Stimulated activated CD8-positive, alpha-beta memory T cell treated with anti-CD3 and anti-CD28 coated beads, Interleukin-12 subunit alpha, Interleukin-12 subunit beta, amount 100 ng/mL, for 24 hours (primary cell): ENCODE data around the gene NTNG2.

Source experiments
- DNase-seq: peaks from one replicate; pipeline ENCODE4 v3.0.0-alpha.2; 2020; ENCODE audit errors: extremely low read depth

The NTNG2 gene

DNA sequence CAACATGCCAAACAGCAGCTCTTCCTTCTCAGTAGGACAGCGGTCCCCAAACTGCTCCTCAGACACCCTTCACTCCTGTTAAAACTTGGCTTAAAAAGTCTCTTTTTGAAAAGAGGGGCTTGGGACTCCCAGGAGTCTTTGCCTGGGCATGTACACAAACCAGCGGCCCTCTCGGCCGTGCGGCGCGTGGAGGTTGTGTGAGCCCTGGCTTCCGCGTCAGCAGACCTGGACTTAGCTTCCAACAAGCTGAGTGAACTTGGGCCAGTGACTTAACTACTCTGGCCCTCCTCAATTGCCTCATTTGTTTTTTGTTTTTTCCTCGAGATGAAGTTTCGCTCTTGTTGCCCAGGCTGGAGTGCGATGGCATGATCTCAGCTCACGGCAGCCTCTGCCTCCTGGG lies 15.3 kb upstream of the NTNG2 start:
- no peak for DNase-seq

DNA sequence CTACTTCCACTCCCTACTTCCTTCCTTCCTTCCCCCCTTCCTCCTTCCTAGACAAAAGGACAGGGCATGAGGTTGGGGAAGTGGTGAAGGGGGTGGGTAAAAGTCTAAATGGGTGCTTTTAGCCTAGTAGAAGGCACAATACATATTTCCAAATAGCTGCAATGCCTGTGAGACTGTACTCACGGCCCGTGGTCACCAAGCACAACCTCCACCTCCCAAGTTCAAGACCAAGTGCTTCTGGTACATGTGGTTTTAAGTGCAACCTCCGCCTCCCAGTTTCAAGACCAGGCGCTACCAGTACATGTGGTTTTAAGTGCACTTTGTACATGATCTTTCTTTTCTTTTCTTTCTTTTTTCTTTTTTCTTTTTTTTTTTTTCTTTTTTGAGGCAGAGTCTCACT lies 14.5 kb upstream of the NTNG2 start:
- DNase-seq, result no peak

DNA sequence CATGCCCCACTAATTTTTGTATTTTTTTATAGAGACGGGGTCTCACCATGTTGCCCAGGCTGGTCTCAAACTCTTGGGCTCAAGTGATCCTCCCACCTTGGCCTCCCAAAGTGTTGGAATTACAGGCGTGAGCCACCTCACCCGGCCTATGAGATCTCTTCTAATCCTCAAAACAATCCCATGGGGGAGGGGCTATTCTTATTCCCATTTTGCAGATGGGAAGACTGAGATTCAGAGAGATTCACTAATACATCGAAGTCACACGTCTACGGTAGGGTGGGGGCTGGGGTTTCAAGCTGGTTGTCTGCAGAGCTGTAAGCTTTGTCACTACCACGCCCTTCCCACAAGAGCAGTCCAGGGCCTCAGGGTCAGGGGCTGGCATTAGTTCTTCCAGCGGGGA lies 14.0 kb upstream of the NTNG2 start:
- no peak for DNase-seq

DNA sequence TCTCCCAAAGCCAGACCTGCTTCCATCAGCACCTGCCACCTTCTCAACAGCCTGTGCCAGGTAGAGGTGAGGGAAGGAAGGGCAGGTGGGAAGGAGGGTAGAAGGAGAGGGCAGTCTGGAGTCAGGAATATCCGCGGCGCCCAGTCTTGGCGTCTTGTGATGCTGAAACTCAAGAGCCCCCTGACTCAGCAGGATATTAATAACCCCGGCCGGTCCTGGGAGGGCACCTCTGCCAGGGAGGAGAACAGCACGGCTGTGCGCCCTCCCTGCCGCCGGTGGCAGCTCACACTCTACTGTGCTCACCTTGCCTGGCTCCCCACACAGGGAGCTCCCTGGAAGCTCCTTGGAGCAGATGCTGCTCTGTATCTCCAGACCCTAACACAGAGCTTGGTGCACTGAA lies 11.6 kb upstream of the NTNG2 start:
- DNase-seq, result no peak

DNA sequence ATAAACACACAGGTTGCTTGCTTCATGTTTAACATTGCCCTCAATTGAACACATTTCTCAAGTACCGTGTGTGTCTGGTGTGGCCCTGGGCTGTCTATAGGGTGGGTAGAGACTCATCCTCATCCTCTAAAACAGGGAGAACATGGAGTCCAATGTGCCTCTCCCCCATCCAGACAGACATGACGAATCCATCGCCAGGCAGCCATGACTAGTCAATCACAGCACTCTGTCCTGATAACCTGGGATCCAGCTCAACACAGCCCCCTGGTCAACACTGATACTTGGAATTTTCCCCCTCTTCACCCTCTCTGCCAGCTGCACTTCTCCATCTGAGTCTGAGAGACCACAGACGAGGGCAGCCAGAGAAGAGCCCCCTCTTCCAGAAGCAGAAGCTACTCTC lies 10.7 kb upstream of the NTNG2 start:
- DNase-seq, result no peak

DNA sequence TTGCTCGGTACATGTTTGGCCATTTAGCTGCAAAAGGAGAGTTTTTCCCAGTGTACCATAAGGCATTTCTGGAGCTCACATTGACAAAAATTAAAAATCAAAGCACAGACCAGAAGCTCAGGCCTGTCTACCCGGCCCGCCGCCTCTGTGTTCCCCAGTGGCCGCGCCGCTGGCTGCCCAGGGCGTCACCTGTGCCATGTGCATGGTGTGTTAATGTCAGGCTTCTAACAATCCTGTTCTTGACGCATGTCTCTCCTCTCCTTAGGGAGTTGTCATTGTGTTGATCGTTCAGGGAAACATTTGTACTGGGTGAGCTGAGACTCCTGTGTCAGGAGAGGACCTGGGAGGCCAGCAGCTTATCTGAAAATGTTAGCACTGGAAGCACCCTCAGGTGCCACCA lies 9.6 kb upstream of the NTNG2 start:
- no peak for DNase-seq

DNA sequence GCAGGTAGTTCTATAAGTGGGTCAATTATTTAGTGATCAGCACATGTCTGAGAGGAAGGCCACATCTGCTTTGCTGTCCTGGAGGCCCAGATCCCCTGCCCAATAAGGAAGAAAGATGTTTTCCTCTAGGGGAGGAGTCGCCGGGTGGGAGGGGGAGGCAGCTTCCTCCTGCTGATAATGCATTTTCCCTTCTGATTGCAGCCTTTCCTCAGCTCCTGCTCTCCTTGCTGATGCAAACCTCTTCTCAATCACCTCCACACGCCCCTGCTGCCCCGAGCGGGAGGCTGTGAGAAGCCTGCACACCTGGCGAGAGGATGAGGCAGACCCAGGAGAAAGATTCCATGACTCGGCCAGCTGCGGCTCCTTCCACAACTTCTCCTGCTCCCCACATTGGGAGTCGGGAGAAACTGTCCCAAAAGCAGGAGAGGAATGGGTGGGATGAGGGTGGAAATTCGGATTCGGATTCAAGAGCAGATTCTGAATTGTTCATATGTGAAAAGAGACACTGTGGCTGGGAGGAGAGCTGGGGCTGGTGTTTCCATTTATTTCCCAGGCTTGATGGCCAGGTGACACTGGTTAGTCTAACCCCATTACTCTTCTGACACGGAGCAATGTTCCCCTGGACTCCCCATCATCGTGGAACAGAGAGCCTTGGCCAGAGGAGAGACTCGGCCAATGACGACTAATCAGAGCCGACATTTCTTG lies 6.8 kb upstream of the NTNG2 start:
- DNase-seq, result no peak

DNA sequence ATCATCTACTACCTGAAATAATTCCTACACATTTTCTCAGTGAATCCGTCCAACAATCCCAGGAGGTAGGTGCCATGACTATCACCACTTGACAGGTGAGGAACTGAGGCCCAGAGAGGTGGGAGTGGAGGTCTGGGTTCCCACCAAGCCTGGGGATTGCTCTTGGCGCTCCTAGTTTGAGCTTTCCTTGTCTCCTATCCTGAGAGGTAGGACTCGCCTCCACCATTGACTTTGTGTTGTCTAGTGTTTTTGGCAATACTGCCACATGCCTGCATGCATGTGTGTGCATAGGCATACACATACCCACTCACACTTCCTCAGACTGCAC lies 6.3 kb upstream of the NTNG2 start:
- no peak for DNase-seq

DNA sequence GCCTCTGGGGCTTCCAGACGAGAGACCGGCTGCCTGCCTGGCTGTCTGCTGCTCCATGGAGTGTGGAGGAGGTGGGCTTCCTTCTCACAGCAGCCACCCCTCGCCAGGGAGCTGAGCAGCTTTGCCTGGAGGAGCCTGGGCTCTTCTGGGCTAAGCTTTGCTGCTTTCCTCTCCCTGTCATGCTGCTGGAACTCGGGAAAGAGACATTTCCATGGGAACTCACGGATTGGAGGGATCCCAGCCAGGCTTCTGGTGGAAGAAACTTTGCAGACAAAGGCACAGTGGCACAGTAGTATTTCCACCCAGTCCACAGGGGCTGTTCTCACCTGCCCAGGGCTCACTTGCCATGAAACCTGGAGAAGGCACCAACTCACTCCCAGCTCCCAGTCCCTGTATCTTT lies 5.6 kb upstream of the NTNG2 start:
- no peak for DNase-seq

DNA sequence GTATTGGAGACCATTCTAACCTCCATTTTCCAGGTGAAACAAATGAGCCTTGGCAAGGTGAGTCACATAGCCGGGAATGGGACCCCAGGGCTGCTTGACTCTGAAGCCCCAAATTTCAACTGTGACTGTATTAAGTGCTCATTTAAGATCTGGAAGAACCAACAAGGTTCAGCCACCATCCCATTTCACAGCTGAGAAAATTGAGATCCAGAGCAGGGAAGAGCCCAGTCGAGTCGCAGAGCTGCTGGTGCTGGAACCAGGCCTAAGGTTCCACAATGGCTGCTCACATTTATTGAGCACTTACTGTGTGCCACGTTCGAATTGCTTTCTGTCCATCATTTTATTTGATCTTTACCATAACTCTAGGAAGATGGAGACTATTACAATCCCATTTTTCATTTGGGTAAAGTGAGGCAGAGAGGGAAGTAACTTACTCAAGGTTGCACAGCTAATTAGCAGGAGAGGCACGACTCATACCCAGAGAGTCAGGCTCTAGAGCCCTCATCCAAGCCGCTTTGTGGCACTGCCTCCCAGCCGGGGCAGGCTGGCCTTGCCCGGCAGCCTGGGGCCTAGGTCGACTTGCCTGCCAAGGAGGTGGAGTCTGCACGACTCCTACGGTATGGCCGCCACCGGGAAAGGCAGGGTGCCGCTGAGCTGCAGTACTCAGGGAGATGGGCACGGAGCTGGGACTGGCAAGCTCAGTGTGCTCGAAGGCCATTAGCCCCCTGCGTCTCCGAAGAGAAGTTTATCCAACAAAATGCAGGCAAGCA lies 4.3 kb upstream of the NTNG2 start:
- DNase-seq, result no peak

DNA sequence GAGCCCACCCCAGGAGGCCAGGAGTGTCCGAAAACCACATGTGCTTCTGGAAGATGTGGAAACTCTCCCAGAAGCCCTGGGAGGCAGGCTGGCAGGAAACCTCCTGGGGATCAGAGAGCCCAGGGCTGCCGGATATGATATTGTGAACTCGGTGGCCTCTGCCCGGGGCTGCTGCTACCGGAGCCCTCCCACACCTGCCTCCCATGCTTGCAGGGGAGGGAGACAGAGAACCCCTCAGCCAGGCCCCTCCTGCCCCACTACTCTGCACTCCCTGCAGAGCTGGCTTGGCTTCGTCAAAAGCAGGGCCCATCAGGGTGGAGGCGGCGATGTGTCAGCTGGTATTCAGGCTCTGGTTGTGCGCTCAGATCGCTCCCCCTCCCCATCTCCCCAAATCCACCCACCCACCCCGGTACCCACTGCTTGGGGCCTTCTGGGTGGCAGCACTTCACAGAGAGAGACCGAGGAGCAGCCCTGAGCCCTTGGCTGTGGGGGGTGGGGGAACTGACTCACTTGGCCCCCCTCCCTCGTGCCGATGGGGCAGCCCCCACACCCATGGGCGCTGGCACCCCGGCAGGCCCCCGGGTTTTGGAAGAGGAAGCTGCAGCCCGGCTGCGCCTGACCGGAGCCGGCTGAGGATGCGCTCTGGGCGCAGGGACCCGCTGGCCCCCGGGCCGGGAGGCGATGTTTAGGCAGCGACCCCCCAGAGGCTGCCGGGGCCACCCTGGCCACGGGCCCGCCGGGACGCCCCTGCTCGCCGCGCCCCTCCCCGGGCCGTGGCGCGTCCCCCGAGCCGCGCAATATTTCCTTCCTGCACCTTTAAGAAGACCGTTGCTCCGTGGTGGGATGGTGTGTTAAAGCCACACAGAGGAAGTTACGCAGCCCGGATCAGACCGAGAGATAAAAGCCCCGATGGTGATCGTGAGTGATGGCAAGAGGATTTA lies 786 bp upstream of the NTNG2 start:
- peak; percentile 28 for DNase-seq

DNA sequence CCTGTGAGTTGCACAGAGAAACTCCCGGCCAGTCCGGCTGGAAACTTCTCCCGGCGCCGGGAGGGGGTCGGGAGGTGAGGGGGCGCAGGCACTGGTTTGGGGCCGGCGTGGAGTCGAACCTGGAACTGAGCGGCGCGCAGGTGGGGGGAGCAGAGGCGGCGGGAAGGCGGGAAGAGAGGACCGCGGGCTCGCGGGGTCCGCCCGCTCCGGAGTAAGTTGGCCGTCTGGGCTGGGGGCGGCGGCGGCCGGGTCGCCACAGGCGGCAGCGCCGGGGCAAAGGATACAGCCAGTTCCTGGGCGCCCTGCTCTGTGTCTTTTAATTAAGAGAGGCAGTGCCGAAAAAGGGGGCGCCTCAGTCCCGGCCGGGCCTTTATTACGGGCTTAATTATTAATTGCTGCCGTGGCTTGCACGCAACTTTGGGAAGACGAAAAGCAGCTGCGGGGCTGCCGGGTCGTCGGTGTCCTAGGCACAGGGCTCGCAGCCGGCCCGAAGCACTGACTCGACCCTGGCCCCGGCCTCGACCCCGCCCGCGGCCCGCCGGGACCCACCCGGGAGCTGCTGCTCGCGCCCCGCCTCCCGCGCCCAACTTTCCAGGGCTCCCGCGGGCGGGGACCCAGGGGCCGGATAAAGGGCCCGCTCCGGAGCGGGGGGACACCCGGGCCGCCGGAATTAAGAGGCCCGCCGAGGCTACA lies 1.1 kb downstream of the NTNG2 start:
- no peak for DNase-seq

DNA sequence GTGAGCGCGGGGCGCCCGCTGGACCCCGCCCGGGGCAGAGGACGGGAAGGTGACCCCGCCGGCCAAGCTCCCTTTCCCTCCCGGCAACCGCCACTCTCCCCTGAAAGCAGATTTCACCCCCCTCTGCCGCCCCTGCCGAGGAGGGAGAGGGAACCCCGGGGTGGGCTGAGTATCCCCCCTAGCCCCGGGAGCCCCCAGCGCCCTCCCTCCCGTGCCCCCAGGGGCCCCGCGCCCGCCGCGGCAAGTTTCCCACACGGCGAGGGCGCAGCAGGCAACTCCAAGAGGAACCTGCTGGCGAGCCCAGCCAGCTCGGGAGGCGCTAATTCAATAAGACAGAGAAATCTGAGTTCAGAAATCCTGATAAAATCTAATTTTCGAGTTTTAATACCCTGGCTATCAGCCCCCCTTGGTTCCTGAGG lies 1.6 kb downstream of the NTNG2 start:
- no peak for DNase-seq

DNA sequence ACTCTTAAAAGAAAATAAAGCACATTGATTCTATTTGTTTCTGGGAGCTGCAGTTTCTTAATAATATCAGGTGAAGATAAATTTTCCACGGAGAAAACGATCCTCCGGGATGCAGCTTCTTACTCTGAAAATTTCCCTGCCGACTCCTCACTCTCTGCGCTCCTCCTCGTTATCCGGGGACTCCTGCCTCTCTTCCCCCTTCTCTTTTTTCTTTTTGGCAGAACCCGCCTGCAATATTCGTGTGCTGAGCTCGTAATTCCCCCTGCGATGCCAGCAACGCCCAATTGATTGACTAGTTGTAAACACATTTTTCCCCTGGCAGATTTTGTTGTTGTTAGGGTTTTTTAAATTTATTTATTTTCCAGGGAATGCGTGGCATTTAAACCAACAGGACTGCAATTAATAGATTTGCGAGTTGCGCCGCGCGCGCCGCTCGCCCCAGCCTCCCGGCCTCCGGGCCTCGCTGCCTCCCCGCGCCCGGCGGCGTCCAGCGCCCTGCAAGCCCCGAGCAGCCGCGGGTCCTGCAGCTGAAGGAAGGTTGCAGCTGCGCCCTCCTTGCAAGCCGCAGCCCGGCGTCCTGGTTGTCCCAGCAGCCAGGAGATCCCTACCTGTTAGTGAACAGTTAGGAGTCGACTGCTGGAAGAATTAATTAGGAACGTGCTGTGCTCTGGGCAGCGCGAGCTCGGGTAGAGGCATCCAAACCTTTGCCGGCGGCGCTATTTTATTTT lies 2.2 kb downstream of the NTNG2 start:
- DNase-seq, result no peak

DNA sequence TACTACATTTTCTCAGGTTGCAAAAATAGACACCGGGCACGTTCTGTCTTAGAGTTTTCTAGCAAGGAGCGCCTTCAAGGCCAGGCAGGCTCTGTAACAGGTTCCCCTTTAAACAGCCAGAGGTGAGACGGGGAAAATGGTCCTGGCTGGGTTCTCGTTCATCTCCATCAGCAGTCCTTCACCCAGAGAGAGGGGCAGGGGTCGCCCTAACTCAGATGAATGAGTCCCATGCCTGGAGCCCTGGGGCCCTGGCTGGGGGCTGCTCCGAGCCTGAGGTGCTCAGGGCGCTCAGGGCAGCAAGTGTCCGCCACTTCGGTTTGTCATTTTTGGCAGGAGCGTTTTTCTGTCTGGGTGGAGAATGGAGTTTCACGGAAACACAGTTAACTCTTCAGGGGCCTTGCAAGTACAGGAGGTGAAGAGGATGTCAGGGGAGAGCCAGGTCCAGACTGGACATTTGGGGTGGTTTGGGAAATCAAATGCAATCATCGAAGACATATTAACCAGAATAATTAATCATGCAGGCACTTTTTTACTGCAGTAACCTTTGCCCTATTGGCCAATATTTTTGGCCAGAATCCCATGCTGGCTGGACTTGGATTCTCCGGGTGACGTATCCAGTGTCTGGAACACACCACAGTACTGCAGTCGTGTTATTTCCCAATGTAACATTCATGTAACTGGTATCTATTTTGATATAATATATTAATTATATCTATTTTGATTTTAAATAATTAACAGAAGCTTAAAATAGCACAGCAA lies 2.9 kb downstream of the NTNG2 start:
- DNase-seq, result no peak

DNA sequence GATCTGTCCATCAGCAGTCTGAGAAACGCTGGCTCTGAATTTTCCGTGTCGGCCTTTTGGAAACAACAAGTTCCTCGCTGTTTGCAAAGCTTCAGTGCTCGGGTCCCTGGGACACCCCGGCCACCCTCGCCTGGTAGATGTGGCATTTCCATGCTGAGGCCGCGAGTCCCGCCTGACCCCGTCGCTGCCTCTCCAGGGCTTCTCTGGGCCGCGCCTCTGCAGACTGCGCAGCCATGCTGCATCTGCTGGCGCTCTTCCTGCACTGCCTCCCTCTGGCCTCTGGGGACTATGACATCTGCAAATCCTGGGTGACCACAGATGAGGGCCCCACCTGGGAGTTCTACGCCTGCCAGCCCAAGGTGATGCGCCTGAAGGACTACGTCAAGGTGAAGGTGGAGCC lies 4.7 kb downstream of the NTNG2 start:
- no peak for DNase-seq

DNA sequence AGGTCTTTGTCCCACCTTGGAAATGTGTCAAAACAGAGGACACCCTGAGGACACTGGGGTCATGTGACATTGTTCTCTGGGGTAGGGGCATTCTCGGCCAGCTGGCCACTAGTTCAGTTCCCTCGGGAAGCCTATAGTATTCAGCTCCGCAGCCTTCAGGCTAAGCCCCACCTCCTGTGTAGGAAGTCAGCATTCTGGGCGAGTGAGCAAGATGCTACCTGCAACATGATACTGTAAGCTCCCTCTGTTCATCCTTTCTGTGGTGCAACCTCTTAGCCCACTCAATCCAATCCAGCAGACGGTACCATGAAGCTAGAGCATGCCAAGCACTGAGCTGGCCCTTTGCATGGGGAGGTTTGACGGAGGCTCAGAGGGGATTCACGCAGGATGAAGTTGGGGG lies 5.3 kb downstream of the NTNG2 start:
- DNase-seq, result no peak

DNA sequence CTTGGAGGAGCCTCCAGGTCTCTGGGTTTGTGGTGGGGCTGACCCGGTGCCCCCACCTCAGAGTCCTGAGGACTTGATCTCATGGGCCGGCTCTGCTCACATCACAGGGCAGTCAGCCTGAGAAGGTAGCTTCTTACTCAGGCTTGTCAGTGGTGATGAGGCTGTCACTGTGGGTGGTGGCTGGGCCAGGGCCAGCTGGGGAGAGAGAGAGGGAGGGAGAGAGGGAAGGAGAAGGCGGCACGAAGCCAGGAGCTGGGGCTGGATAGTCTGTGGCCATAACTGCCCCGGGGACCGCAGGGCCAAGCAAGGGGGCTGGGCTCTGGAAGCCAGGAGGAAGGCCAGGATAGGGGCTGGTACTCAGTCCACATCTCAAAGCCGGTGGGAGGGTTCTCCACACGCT lies 6.5 kb downstream of the NTNG2 start:
- no peak for DNase-seq

DNA sequence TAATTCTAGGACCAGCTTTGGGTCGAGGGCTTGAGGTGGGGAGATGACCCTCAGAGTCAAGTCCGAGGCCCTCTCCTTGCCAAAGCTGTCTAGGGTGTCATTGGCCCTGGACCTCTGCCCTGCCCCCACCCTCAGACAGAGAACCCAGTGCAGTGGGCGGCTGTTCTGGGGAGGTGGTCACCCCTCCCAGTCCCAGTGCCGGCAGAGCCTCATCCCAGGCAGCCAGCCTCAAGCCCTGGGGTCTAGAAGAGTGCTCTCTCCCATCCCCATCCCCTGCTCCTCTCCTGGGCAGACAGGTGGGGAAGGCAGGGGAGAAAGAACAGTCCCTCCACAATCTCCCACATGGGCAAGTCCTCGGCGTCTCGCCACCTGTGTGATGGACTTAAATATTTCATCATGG lies 7.0 kb downstream of the NTNG2 start:
- DNase-seq, result no peak

DNA sequence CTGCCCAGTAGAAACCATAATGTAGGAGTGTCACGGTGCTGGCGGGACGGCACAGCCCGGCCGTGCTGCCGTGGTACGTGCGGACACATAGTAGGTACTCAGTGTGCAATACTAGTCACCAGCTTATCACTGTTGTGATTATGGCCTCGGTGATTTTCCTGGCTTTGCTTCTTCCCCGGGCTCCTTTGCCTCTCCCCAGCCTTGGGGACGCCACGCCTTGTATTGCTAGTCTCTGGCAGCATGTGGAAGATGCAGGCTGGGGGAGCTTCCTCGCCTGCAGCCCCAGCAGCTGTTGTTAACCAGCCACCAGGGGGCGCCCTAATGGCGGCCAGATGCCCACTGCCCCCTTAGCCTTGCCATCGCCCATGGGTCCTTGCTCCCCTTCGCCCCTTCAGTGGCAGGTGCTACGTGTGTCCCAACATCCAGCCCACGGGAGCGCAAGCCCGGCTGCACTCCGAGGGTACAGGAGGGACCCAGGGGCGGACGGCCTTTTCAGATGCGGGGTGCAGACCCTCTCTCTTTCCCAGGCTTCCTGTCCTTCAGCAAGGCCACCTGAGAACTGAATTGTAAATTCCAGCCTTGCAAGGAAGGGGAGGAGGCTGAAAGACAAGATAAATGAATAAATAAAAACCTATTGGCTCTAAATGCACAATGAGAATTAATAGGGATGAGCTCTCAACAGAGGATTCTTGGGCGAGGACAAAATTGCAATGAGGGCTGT lies 8.0 kb downstream of the NTNG2 start:
- peak; percentile 34 for DNase-seq
